ENCODE results near the gene SEC61A2.
"Not testable (repeated sequence)": the region's sequence is repeated elsewhere in the genome, so short reads cannot be mapped to it uniquely, and the experiment has no call there.

SEC61A2 gene

DNA sequence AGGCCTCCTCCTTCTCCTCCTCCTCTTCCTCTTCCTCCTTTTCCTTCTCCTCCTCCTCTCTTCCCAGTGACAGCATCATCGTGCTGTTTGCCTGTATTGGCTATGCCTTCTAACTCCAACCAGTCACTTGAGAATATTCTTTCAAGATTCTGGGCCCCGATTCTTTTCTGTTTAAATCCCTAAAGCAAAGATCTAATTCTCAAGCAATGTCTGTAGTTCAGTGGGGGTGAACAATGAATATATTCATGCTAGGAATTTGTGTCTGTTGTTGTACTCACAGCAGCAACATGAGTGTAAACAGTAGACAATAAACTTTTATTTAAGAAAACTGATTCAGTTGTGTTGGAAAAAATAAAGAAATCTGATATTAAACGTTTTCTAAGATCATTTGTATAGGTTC is 35.6 kb downstream of the SEC61A2 start:
- no peak overlapping the region for H3K4me3 ChIP-seq (ENCODE audit: low read length)
- H3K4me1 ChIP-seq (ENCODE audit: control insufficient read depth, insufficient read depth, low read length) = no peaks in the 10 kb centered on the region
- no peaks in the 10 kb centered on the region for H3K27me3 ChIP-seq (ENCODE audit: control insufficient read depth, insufficient read depth, low read length)
- no peak overlapping the region for H3K9ac ChIP-seq (ENCODE audit: low read length)
- peaks cover 15% of the 10 kb centered on the region for H3K36me3 ChIP-seq (ENCODE audit: control insufficient read depth, insufficient read depth, low read length)
- H3K27ac ChIP-seq (ENCODE audit: low read depth, low read length) = no peak overlapping the region

DNA sequence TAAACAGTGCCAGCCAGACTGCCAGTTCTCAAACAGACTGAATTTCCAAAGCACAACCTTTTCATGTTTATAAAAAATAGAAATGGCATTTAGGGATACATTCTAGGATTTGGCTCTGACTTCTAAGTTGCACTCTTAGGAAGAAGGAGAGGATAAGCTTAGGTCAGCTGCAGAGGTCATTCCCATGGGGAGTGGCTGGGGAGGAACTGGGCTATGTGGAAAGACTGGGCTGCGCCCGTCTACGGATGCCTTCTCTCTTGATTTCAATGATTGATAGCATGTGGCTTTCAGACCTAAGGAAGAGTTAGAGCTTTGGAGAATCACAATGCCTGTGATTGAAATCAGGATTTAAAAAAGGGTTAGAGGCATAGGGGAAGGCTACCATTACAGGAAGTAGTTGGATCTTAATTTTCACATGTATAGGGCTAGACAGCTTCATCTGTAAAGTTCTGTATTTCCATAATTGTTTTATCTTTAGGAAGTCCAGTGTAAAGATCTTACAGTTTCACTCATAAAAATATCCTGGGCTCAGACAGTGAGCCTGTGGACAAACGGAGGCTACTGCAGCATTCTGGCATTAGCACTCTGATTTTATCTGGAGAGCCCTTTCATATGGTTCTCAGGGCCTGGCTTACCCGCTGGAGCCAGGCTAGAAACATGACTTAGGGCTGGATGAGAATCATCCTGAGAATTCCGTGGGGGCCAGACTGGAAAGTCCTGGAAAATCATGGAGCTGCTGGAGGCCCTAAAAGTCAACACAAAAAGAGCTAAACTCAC is 36.7 kb downstream of the SEC61A2 start:
- Histone ChIP-seq H3K27ac (ENCODE audit: low read depth, low read length) (no peak overlapping the region), H3K4me3 (ENCODE audit: low read length) (no peak overlapping the region), H3K4me1 (ENCODE audit: control insufficient read depth, insufficient read depth, low read length) (no peaks in the 10 kb centered on the region), H3K9ac (ENCODE audit: low read length) (no peak overlapping the region), H3K36me3 (ENCODE audit: control insufficient read depth, insufficient read depth, low read length) (peaks cover 13% of the 10 kb centered on the region), H3K27me3 (ENCODE audit: control insufficient read depth, insufficient read depth, low read length) (no peaks in the 10 kb centered on the region)

DNA sequence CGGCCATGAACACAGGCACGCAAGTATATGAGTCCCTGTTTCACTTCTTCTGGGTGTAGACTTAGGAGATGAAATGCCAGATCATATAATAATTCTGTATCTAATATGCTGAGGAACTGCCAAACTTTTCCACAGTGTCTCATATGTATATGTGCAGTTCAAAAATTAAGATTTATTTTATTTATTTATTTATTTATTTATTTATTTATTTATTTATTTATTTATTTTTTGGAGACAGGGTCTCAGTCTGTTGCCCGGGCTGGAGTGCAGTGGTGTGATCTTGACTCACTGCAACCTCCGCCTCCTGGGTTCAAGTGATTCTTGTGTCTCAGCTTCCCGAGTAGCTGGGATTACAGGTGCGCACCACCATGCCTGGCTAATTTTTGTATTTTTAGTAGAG is 42.0 kb downstream of the SEC61A2 start:
- peaks cover 15% of the 10 kb centered on the region for H3K36me3 ChIP-seq (ENCODE audit: control insufficient read depth, insufficient read depth, low read length)

DNA sequence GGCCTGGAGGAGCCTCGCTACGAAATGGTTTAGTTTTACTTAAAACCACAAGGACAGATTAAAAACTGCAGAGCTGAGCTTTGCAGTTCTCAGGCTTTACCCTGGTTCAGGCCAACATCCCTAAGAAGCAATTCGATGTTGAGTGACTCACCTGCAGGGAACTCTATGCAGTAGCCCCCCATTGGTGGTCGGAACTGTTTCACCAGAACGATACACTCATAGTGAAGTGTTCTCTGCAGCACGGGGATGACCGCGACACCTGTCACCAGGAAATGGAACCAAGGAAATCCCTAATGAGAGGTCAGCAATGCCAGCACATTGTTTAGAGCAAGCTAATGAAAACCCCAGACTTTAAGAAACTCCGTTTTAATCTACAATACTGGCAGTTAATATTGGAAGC is 48.2 kb downstream of the SEC61A2 start:
- Histone ChIP-seq H3K4me3 (ENCODE audit: low read length) (no peak overlapping the region), H3K27ac (ENCODE audit: low read depth, low read length) (no peak overlapping the region), H3K36me3 (ENCODE audit: control insufficient read depth, insufficient read depth, low read length) (peaks cover 18% of the 10 kb centered on the region)

More for the DNA sequence above, 42.0 kb downstream of the SEC61A2 start:
- not testable (repeated sequence) for H3K4me1 ChIP-seq (ENCODE audit: control insufficient read depth, insufficient read depth, low read length); H3K27me3 ChIP-seq (ENCODE audit: control insufficient read depth, insufficient read depth, low read length); H3K9ac ChIP-seq (ENCODE audit: low read length); H3K27ac ChIP-seq (ENCODE audit: low read depth, low read length); H3K4me3 ChIP-seq (ENCODE audit: low read length)

DNA sequence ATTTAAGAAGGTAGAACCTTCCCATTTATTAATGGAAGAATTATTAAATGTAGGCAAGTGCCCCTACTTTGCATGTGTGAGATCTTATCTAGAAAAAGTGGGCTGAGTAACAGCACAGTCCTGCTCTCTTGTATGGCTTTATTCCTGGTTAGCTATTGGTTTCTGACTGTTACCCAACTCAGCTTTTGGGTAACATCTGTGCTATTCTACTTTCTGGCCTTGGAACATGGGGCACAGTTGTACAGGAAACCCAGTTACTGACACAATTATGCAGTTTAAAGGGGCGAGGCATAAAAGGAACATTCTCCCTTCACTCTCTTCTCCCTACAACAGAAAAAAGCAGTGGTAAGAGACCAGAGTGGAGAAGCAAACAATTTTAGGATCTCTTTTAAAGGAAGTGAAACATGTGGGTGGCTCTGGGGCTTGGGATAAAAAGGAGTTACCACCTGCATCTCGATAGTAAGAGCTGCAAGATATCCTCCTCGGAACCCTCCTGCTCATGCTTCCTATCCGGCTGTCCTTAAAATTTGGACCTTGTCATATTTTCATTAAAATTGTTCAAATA is 50.2 kb downstream of the SEC61A2 start:
- Histone ChIP-seq H3K27ac (ENCODE audit: low read depth, low read length) (no peak overlapping the region), H3K4me1 (ENCODE audit: control insufficient read depth, insufficient read depth, low read length) (no peaks in the 10 kb centered on the region), H3K4me3 (ENCODE audit: low read length) (no peak overlapping the region), H3K9ac (ENCODE audit: low read length) (no peak overlapping the region), H3K36me3 (ENCODE audit: control insufficient read depth, insufficient read depth, low read length) (peaks cover 8% of the 10 kb centered on the region), H3K27me3 (ENCODE audit: control insufficient read depth, insufficient read depth, low read length) (no peaks in the 10 kb centered on the region)

More for the DNA sequence above, 48.2 kb downstream of the SEC61A2 start:
- no peaks in the 10 kb centered on the region for H3K4me1 ChIP-seq (ENCODE audit: control insufficient read depth, insufficient read depth, low read length)
- H3K27me3 ChIP-seq (ENCODE audit: control insufficient read depth, insufficient read depth, low read length) = no peaks in the 10 kb centered on the region
- H3K9ac ChIP-seq (ENCODE audit: low read length) = no peak overlapping the region

DNA sequence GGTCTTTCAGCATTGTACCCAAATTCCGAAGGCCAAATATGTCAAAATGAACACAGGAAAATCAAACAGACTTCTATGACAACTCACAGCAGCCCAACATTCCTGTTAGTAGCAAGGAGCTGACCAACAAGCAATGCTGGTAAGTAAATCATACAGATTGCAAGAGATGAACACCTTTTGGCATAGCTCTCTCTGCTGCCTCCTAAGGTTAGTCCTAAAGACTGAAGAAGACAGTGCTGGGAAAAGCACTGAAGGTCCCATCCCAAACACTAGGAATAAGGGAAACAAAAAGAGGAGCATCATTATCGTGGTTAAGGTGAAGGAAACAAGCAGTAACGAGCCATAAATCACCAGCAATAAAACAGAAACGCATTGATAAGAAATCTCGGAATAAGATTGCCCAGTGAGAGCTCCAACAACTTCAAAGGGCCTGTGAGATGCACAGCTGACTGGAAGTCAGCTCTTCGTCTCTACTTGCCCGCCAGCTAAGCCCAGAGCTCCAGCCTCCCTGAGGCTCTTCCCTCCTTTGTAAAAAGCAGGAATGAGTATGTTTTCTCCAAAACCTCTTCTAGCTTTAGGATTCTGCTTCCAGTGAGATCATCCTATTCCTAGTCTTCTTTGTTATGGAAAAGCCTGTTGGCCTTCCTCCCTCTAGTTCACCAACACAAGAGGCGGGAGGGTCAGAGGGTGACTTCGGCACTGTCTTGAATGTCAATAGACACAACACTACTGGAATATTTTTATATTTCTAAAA is 50.9 kb downstream of the SEC61A2 start:
- Histone ChIP-seq H3K27ac (ENCODE audit: low read depth, low read length) (no peak overlapping the region), H3K4me1 (ENCODE audit: control insufficient read depth, insufficient read depth, low read length) (no peaks in the 10 kb centered on the region), H3K9ac (ENCODE audit: low read length) (no peak overlapping the region), H3K27me3 (ENCODE audit: control insufficient read depth, insufficient read depth, low read length) (no peaks in the 10 kb centered on the region), H3K4me3 (ENCODE audit: low read length) (no peak overlapping the region), H3K36me3 (ENCODE audit: control insufficient read depth, insufficient read depth, low read length) (peaks cover 8% of the 10 kb centered on the region)

DNA sequence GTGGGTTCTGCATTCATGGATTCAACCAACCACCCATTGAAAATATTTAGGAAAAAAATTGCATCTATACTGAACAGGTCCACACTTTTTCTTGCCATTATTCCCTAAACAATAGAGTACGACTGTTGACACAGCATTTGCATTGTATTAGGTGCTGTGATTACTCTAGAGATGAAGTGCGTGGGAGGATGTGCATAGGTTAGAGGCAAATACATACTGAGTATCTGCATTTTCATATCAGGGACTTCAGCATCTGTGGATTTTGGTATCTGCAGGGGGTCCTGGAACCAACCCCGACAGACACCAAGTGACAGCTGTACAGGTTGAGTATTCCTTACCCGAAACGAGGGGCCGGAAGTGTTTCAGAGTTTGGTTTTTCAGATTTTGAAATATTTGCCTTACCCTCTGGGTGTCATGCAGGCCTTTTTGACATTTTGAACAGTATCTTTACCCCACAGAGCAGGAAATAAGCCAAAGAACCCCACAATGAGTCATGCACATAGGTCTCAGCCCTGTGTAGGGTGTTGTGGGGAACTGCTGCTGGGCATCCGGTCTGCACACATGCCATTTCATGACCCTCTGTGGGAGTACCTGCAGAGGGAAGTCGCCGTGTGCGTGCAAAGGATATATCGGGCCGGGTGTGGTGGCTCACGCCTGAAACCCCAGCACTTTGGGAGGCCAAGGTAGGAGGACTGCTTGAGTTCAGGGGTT is 51.7 kb downstream of the SEC61A2 start:
- no peak overlapping the region for H3K4me3 ChIP-seq (ENCODE audit: low read length)
- no peak overlapping the region for H3K27ac ChIP-seq (ENCODE audit: low read depth, low read length)
- H3K36me3 ChIP-seq (ENCODE audit: control insufficient read depth, insufficient read depth, low read length) = peaks cover 8% of the 10 kb centered on the region
- H3K27me3 ChIP-seq (ENCODE audit: control insufficient read depth, insufficient read depth, low read length) = no peaks in the 10 kb centered on the region
- H3K9ac ChIP-seq (ENCODE audit: low read length) = no peak overlapping the region
- no peaks in the 10 kb centered on the region for H3K4me1 ChIP-seq (ENCODE audit: control insufficient read depth, insufficient read depth, low read length)

DNA sequence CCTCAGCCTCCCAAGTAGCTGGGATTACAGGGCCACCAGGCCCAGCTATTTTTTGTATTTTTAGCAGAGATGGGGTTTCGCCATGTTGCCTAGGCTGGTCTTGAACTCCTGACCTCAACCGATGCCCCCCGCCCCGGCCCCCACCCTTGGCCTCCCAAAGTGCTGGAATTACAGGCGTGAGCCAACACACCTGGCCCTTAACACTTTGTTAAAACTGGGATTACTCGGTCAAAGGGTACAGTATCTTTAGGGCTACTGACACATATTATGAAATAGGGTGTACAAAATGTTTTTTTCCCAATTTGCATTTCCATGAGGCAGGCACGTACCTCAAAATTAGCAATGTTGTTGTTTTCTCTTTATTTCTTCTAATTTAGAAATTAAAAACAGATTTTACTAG is 54.7 kb downstream of the SEC61A2 start:
- Histone ChIP-seq H3K27ac (ENCODE audit: low read depth, low read length) (no peak overlapping the region), H3K9ac (ENCODE audit: low read length) (no peak overlapping the region), H3K27me3 (ENCODE audit: control insufficient read depth, insufficient read depth, low read length) (no peaks in the 10 kb centered on the region), H3K36me3 (ENCODE audit: control insufficient read depth, insufficient read depth, low read length) (no peaks in the 10 kb centered on the region), H3K4me1 (ENCODE audit: control insufficient read depth, insufficient read depth, low read length) (no peaks in the 10 kb centered on the region), H3K4me3 (ENCODE audit: low read length) (no peak overlapping the region)

DNA sequence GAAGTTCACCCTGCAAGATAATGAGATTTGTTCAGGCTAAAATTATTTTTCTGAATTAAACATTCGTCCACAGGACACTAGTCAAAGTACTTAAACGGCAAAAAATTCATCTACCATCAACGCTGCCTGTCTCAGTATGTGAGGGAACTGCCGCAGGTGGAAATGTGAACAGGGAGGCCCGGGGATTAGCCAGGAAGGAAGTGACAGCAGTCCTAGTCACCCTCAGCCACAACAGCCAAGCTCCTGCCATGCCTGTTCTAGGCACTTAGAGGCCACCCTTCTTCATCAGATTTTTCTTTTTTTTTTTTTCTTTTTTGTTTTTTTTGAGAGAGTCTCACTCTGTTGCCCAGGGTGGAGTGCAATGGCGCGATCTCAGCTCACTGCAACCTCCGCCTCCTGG is 56.8 kb downstream of the SEC61A2 start:
- Histone ChIP-seq H3K27me3 (ENCODE audit: control insufficient read depth, insufficient read depth, low read length) (no peaks in the 10 kb centered on the region), H3K9ac (ENCODE audit: low read length) (no peak overlapping the region), H3K27ac (ENCODE audit: low read depth, low read length) (no peak overlapping the region), H3K4me1 (ENCODE audit: control insufficient read depth, insufficient read depth, low read length) (no peaks in the 10 kb centered on the region), H3K4me3 (ENCODE audit: low read length) (no peak overlapping the region), H3K36me3 (ENCODE audit: control insufficient read depth, insufficient read depth, low read length) (no peaks in the 10 kb centered on the region)

DNA sequence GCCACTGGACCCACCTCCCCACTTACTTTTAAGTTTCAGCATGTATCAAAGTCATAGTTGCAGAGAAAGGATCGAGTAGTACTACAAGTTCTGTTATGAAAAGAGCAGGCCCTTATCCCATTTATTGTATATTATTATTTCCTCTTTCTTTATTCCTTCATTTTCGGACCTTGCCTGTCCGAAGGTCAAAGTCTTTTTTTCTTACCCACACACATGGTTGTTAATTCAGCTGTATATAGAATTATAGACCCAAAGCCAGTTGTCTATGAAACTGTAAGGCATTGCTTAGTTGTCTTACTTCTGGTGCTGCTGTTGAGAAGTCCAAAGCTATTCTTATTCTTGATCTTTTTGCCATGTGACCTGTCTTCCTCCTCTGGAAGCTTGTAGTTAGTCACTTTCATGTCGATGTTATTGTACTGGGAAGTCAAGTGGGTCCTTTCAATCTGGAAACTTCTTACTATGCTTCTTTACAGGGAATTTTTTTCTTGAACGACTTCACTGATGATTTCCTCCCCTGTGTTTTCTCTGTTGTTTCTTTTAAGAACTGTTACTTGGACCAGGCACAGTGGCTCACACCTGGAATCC is 57.9 kb downstream of the SEC61A2 start:
- H3K4me3 ChIP-seq (ENCODE audit: low read length) = no peak overlapping the region
- H3K4me1 ChIP-seq (ENCODE audit: control insufficient read depth, insufficient read depth, low read length) = no peaks in the 10 kb centered on the region
- H3K9ac ChIP-seq (ENCODE audit: low read length) = no peak overlapping the region
- H3K27me3 ChIP-seq (ENCODE audit: control insufficient read depth, insufficient read depth, low read length) = no peaks in the 10 kb centered on the region
- no peak overlapping the region for H3K27ac ChIP-seq (ENCODE audit: low read depth, low read length)
- no peaks in the 10 kb centered on the region for H3K36me3 ChIP-seq (ENCODE audit: control insufficient read depth, insufficient read depth, low read length)

DNA sequence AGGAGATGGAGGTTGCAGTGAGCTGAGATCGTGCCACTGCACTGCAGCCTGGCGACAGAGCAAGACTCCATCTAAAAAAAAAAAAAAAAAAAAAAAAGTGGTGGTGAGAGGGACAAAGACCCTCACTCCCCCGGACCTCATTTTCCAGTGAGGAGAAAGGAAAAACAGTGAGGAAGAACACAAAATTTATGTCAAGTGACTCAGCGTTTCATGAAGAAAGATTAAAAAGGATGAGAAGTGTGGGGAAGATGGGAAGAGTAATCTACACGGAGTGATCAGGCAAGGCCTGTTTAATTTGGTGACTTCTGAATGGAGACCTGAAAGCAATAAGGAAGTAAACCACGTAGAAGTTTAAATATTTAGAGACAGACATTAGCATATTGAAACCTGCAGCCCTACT is 59.2 kb downstream of the SEC61A2 start:
- H3K27ac ChIP-seq (ENCODE audit: low read depth, low read length) = no peak overlapping the region
- H3K36me3 ChIP-seq (ENCODE audit: control insufficient read depth, insufficient read depth, low read length) = no peaks in the 10 kb centered on the region
- H3K4me3 ChIP-seq (ENCODE audit: low read length) = no peak overlapping the region
- H3K4me1 ChIP-seq (ENCODE audit: control insufficient read depth, insufficient read depth, low read length) = no peaks in the 10 kb centered on the region
- no peak overlapping the region for H3K9ac ChIP-seq (ENCODE audit: low read length)
- H3K27me3 ChIP-seq (ENCODE audit: control insufficient read depth, insufficient read depth, low read length) = no peaks in the 10 kb centered on the region

DNA sequence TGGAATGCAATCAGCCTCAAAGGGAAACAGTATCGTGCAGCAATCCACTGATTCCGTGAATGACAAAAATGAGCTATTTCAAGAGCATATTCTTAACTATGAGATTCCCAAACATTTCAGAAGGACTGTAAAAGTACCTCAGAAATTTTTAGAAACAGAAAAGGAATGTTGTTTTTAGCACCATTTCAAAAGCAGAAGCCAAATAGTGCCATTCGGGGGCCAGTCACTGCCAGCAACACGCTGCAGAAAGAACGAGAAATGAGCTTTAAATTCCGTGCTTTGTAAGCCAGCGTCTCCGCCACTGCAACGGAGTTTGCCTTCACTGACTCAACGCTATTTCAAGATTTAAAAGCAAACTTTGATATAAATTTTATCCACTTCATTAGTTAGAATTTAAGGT is 59.9 kb downstream of the SEC61A2 start:
- Histone ChIP-seq H3K4me3 (ENCODE audit: low read length) (no peak overlapping the region), H3K4me1 (ENCODE audit: control insufficient read depth, insufficient read depth, low read length) (peaks cover 2% of the 10 kb centered on the region), H3K27me3 (ENCODE audit: control insufficient read depth, insufficient read depth, low read length) (no peaks in the 10 kb centered on the region), H3K9ac (ENCODE audit: low read length) (no peak overlapping the region), H3K36me3 (ENCODE audit: control insufficient read depth, insufficient read depth, low read length) (no peaks in the 10 kb centered on the region), H3K27ac (ENCODE audit: low read depth, low read length) (no peak overlapping the region)

Measured in rectal smooth muscle tissue (tissue), 1 donor.